Immature natural killer cell (primary cell): ENCODE results near the gene ANKS1B. TPM values are rescaled to one million over a fixed set of nuclear protein-coding genes. Genes with fewer than 3 reads are reported as not detected.
"Not testable (repeated sequence)": the region's sequence is repeated elsewhere in the genome, so short reads cannot be mapped to it uniquely, and the experiment has no call there.

Experiments used
- DNase-seq, 3 donors: peaks; one replicate each; pipeline ENCODE4 v3.0.0; 2022; ENCODE audit warnings: mixed read lengths in 1 of 3
- H3K27ac Mint-ChIP-seq, 6 donors: one replicate each; pipeline ENCODE4 v1.8.0; 2020; ENCODE audit warnings: mixed read lengths in 6 of 6, mild to moderate bottlenecking in 5 of 6, inconsistent platforms in 4 of 6, moderate library complexity in 3 of 6
- H3K27me3 Mint-ChIP-seq, 3 donors: one replicate each; pipeline ENCODE4 v1.8.0; 2020 to 2021; ENCODE audit warnings: low read depth in 3 of 3, mild to moderate bottlenecking in 3 of 3, mixed read lengths in 3 of 3, moderate library complexity in 3 of 3, inconsistent platforms in 1 of 3
- H3K36me3 Mint-ChIP-seq, 3 donors: one replicate each; pipeline ENCODE4 v1.8.0; 2020; ENCODE audit warnings: mixed read lengths in 3 of 3, inconsistent platforms in 2 of 3, mild to moderate bottlenecking in 2 of 3
- H3K4me1 Mint-ChIP-seq, 2 donors: one replicate each; pipeline ENCODE4 v1.8.0; 2020; ENCODE audit warnings: inconsistent platforms in 2 of 2, mild to moderate bottlenecking in 2 of 2, mixed read lengths in 2 of 2, moderate library complexity in 1 of 2
- H3K4me3 Mint-ChIP-seq, 5 donors: one replicate each; pipeline ENCODE4 v1.8.0; 2020; ENCODE audit warnings: mild to moderate bottlenecking in 5 of 5, mixed read lengths in 5 of 5, inconsistent platforms in 3 of 5, moderate library complexity in 3 of 5
- H3K9me3 Mint-ChIP-seq, 6 donors: one replicate each; pipeline ENCODE4 v1.8.0; 2020; ENCODE audit warnings: mild to moderate bottlenecking in 6 of 6, mixed read lengths in 6 of 6, inconsistent platforms in 4 of 6, moderate library complexity in 3 of 6
- polyA plus RNA-seq, 3 donors: library from polyadenylated mRNA; unstranded; fragments of 300-500 nt; fragmentation: Illumina TruSeq; gene quantifications; one replicate each; pipeline ENCODE4 v1.2.3, GENCODE V29; 2021

ANKS1B gene
- polyA plus RNA-seq, 3 donors from 2014 or later, result not detected

DNA sequence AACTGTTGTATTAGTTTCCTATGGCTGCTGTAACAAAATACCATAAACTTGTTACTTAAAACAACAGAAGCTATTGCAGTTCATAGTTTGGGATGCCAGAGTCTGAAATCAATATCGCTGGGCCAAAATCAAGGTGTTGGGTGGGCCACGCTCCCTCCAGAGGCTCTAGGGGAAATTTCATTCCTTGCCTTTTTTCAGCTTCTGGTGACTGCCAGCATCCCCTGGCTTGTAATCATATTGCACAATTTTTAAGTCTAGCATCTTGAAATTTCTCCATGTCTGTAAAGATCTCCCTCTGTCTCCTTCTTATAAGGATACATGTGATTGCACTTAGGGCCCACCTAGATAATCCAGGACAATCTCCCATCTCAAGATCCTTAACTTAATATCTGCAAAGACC is 386.0 kb downstream of the ANKS1B start:
- Mint-ChIP-seq H3K27me3 (no peaks in the 10 kb centered on the region), H3K4me3 (no peak overlapping the region), H3K27ac (no peak overlapping the region), H3K9me3 (peaks cover 6 to 36% (median 9%) of the 10 kb centered on the region in 6 donors), H3K36me3 (no peaks in the 10 kb centered on the region), H3K4me1 (no peaks in the 10 kb centered on the region)
- no peak for DNase-seq

DNA sequence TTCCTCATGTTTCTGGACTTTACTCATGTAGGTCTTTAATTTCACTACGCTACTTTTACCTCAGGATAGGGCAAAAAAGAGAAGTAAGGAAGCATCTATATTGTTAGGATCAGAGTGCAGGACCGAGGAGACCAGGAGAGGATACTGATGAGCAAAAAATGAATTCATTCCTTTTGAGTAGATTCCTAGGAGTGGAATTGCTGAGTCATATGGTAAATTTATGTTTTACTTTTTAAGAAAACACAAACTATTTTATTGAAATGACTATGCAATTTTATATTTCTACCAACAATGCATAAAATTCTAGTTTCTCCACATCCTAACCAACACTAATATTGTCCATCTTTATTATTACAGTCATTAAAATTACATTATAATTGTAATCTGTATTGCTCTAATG is 388.0 kb downstream of the ANKS1B start:
- DNase-seq, result no peak
- Mint-ChIP-seq H3K4me1 (no peaks in the 10 kb centered on the region), H3K9me3 (peaks cover 0 to 32% (median 5%) of the 10 kb centered on the region in 6 donors), H3K27ac (no peak overlapping the region), H3K27me3 (no peaks in the 10 kb centered on the region), H3K4me3 (no peak overlapping the region), H3K36me3 (no peaks in the 10 kb centered on the region)

DNA sequence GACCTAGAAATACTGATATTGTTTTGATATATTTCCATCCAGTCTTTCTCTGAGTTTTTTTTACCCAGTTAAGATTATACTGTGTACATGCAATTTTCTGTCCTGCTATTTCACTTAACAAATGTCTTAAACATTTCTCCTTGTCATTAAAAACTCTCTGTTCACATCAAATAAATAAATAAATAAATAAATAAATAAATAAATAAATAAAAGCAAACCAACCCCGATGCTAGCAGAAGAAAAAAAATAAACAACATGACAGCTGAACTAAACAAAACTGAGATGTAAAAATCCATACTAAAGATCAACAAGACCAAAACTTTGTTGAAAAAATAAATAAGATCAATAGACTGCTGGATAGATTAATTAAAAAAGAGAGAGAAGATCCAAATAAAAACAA is 407.6 kb downstream of the ANKS1B start:
- not testable (repeated sequence) for DNase-seq, H3K27me3 Mint-ChIP-seq, H3K4me1 Mint-ChIP-seq, H3K4me3 Mint-ChIP-seq, H3K27ac Mint-ChIP-seq, H3K36me3 Mint-ChIP-seq
- peaks cover 3 to 37% (median 19%) of the 10 kb centered on the region in 6 donors for H3K9me3 Mint-ChIP-seq

DNA sequence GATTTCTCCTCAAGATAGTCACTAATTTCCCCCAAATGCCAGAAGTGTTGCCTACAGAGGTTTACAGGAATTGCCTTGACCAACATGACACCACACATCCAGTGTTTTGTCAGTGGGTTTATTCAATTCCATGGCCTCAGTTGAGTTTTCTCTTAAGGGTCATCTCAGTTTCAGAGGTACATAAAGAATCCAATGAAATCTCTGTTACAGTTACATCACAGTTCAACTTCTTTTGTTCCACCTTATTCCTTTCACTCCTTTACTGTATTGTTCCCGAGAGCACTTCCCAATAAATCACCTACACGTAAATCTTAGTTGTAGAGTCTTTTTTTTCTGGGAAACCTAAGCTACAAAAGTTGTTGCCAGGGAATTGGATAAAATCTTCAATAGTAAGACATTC is 410.8 kb downstream of the ANKS1B start:
- no peak overlapping the region for H3K4me3 Mint-ChIP-seq
- H3K27ac Mint-ChIP-seq, result no peak overlapping the region
- H3K36me3 Mint-ChIP-seq, result no peaks in the 10 kb centered on the region
- H3K9me3 Mint-ChIP-seq, result peaks cover 7 to 37% (median 20%) of the 10 kb centered on the region in 6 donors
- peaks cover 0 to 3% (median 0%) of the 10 kb centered on the region in 3 donors for H3K27me3 Mint-ChIP-seq
- no peaks in the 10 kb centered on the region for H3K4me1 Mint-ChIP-seq
- no peak for DNase-seq

DNA sequence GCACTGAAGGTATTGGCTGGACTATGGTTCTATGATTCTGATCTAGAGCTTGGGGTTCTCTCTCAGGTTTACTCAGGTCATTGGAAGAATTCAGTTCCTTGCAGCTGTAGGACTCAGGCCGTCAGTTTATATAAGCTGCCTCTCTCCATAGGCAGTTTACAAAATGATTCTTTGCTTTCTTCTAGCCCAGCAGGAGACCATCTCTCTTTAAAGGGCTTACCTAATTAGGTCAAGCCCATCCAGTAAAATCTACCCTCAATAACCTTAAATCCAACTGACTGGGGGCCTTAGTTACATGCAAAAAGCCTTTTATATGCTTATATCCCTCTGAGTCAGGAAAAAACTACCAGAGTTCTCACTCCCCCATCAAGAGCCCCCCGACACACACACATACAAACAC is 417.7 kb downstream of the ANKS1B start:
- Mint-ChIP-seq H3K27ac (no peak overlapping the region), H3K27me3 (peaks cover 0 to 2% (median 0%) of the 10 kb centered on the region in 3 donors), H3K4me1 (no peaks in the 10 kb centered on the region)

DNA sequence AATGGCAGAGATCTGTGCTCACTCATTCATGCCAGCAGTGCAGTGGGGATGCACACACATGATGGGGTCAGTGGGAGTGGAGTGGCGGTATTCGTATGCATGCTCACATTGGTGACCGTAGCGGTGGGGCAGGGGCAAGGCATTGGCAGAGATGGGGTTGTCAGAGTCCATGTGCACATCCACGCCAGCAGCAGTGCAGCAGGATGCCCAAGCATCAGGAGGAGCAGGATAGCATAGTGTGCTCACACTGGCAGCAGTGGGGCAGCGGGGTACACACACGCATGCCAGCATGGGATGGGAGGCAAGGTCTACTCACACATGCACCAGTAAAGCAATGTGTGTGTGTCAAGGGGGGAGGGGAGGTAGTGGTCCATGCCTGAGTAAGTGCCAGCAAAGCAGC is 426.6 kb downstream of the ANKS1B start:
- no peak for DNase-seq
- Mint-ChIP-seq H3K9me3 (peaks cover 5 to 33% (median 16%) of the 10 kb centered on the region in 6 donors), H3K27me3 (peaks cover 0 to 2% (median 0%) of the 10 kb centered on the region in 3 donors), H3K4me3 (no peak overlapping the region), H3K27ac (no peak overlapping the region), H3K36me3 (peaks cover 0 to 6% (median 0%) of the 10 kb centered on the region in 3 donors), H3K4me1 (no peaks in the 10 kb centered on the region)

More for the DNA sequence above, 417.7 kb downstream of the ANKS1B start:
- H3K4me3 Mint-ChIP-seq, result no peak overlapping the region
- peaks cover 8 to 29% (median 12%) of the 10 kb centered on the region in 6 donors for H3K9me3 Mint-ChIP-seq
- no peaks in the 10 kb centered on the region for H3K36me3 Mint-ChIP-seq
- DNase-seq, result no peak

DNA sequence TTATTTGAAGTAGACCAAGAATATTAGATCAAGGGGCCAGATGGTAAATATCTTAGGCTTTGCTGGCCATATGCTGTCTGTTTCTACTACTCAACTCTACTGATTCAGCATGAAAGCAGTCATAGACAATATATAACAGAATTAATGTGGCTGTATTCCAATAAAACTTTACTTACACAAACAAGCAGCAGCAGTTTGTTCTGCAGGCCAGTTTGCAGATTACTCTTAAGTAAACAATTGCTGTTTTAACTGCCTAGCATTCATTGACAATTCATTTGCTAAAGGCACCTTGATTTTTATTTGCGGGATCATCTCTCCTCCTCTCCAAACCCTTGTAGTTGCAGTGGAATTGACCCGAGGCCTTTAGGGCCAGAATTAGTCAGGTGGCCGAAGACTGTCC is 431.3 kb downstream of the ANKS1B start:
- Mint-ChIP-seq H3K9me3 (peaks cover 6 to 44% (median 17%) of the 10 kb centered on the region in 6 donors), H3K27ac (no peak overlapping the region), H3K4me3 (no peak overlapping the region), H3K36me3 (peaks cover 0 to 6% (median 0%) of the 10 kb centered on the region in 3 donors), H3K27me3 (no peaks in the 10 kb centered on the region), H3K4me1 (no peaks in the 10 kb centered on the region)
- DNase-seq, result no peak

DNA sequence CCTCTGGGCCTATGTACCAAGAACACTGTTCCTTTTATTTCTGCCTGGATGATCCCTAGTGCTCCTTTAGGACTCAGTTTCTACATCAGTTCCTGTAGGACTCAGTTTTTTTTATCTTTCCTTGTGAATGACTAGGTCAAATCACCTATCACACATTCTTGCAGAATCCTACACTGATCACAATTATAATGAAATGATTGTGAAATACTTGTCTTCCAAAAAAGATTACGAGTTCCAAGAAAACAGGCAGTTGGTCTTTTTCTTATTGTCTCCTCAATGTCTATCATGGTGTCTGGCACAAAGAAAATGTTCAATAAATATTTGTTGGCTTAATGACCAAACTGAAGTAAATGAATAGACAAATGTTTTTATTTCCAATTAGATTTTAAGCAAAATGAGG is 432.7 kb downstream of the ANKS1B start:
- Mint-ChIP-seq H3K36me3 (peaks cover 0 to 6% (median 0%) of the 10 kb centered on the region in 3 donors), H3K9me3 (peaks cover 4 to 44% (median 17%) of the 10 kb centered on the region in 6 donors)

DNA sequence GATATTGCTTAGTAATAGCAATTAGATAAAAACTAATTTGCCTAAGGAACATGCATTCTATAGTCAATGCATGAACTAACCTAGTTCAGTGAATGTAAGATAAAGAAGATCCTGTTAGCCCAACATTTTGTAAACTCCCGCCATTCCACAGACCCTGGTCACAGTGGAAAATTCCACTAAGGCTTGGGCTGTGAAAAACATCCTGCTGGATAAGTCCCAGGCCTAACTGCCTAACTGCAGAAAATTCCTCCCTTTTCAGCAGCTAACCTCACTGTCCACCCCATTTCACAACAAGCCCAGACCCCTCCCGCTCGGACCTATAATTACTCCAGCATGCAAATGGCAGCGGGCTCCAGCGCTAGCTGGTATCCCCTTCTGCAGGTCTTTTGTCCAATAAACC is 435.1 kb downstream of the ANKS1B start:
- Mint-ChIP-seq H3K9me3 (peaks cover 7 to 34% (median 16%) of the 10 kb centered on the region in 6 donors), H3K36me3 (no peaks in the 10 kb centered on the region), H3K4me3 (no peak overlapping the region), H3K27ac (no peak overlapping the region), H3K4me1 (no peaks in the 10 kb centered on the region), H3K27me3 (no peaks in the 10 kb centered on the region)
- DNase-seq, result no peak

More for the DNA sequence above, 432.7 kb downstream of the ANKS1B start:
- Mint-ChIP-seq H3K27me3 (no peaks in the 10 kb centered on the region), H3K4me1 (no peaks in the 10 kb centered on the region), H3K4me3 (no peak overlapping the region), H3K27ac (no peak overlapping the region)
- no peak for DNase-seq

DNA sequence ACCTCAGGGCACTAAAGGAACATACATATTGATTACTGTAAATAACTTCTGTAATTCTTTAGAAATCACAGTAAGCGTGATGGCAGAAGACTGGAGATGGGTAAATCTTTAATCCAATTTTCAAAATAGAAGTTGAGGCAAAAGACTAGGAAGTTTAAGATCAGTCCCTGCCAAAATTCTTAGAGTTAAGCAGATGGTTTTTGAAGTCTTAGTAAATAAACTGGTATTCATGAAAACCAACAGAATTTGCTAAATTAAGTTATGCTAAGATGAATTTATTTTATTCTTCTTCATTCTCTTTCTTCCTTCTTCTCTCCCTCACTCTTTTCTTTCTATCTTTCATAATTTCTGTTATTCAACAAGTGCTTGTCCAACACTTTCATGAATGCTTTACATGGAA is 435.5 kb downstream of the ANKS1B start:
- Mint-ChIP-seq H3K27me3 (no peaks in the 10 kb centered on the region), H3K9me3 (peaks cover 6 to 32% (median 17%) of the 10 kb centered on the region in 6 donors), H3K4me1 (no peaks in the 10 kb centered on the region), H3K4me3 (no peak overlapping the region), H3K36me3 (no peaks in the 10 kb centered on the region), H3K27ac (no peak overlapping the region)
- no peak for DNase-seq

DNA sequence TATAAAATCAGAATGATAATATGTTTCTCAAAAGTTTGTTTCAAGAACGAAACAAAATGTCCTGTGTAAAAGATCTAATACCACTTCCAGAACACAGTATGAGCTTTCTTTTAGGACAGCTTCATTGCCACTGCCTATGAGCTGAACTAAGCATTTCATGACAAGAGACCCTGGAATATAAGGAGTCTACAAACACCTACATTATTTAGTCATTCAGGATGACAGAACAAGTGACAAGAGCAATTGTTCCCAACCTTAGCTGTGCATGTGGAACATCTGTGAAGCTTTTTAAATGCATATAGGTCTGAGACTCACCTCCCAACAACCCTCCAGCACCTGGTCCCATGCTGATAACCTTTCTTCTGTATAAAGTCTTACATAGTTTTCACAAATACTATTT is 440.3 kb downstream of the ANKS1B start:
- Mint-ChIP-seq H3K4me3 (no peak overlapping the region), H3K27me3 (no peaks in the 10 kb centered on the region), H3K4me1 (no peaks in the 10 kb centered on the region), H3K27ac (no peak overlapping the region), H3K9me3 (peaks cover 5 to 19% (median 12%) of the 10 kb centered on the region in 6 donors), H3K36me3 (no peaks in the 10 kb centered on the region)
- no peak for DNase-seq

DNA sequence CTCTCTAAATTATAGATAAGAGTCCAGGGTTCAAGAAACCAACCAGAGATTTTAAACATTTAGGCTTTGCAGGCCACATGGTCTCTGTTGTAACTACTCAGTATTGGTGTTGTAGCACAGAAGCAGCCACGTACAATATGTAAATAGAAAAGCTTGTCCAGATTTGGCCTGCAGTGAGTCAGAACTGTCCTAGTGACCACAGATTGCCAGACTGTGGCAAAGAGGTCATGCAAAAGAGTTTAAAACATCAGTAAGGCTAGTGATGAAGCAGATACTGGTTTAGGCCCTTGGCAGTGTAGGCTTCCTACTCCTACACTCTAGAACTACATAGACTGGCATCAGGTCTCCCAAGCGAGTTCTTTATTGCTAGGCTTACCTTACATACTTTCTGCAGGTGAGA is 454.8 kb downstream of the ANKS1B start:
- Mint-ChIP-seq H3K27ac (no peak overlapping the region), H3K4me1 (no peaks in the 10 kb centered on the region), H3K4me3 (no peak overlapping the region), H3K27me3 (no peaks in the 10 kb centered on the region), H3K36me3 (no peaks in the 10 kb centered on the region), H3K9me3 (peaks cover 6 to 21% (median 13%) of the 10 kb centered on the region in 6 donors)
- DNase-seq, result no peak

DNA sequence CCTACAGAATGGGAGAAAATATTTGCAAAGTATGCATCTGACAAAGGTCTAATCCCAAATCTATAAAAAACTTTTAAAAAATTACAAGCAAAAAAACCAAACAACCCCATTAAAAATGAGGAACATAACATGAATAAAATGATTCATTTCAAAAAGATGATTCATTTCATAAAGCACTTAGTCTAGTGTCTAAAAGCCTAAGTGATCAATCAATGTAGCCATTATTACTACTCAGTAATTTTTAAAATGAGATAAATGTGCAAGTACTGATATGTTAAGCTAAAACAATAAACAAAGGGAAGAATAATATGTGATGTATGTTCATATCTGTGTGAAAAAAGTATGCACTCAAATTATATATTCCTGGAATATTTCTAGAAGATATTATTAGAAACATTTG is 456.3 kb downstream of the ANKS1B start:
- Mint-ChIP-seq H3K9me3 (peaks cover 8 to 30% (median 15%) of the 10 kb centered on the region in 6 donors), H3K36me3 (no peaks in the 10 kb centered on the region), H3K27ac (no peak overlapping the region), H3K27me3 (no peaks in the 10 kb centered on the region), H3K4me1 (no peaks in the 10 kb centered on the region), H3K4me3 (no peak overlapping the region)
- no peak for DNase-seq

DNA sequence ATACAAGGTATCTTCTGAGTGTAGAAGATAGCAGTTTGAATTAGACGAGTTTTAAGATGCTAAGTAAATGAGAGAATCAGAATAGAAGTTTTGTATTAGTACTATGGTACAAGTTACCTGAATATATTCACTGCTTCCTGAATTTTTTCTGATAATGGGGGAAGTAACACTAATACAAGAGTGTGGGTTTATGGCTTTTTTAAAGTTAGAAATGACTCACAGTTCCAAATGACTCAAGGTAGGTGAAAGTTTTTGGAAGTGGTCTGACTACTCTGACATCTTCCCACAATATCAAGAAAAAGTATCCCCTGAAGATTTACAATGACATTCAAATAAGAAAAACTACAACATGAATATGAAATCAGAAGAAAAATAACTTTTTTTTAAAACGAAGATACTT is 460.9 kb downstream of the ANKS1B start:
- H3K9me3 Mint-ChIP-seq, result peaks cover 14 to 50% (median 24%) of the 10 kb centered on the region in 6 donors
- DNase-seq, result no peak
- H3K27ac Mint-ChIP-seq, result no peak overlapping the region
- H3K4me3 Mint-ChIP-seq, result no peak overlapping the region
- no peaks in the 10 kb centered on the region for H3K36me3 Mint-ChIP-seq
- peaks cover 0 to 3% (median 0%) of the 10 kb centered on the region in 3 donors for H3K27me3 Mint-ChIP-seq
- no peaks in the 10 kb centered on the region for H3K4me1 Mint-ChIP-seq

DNA sequence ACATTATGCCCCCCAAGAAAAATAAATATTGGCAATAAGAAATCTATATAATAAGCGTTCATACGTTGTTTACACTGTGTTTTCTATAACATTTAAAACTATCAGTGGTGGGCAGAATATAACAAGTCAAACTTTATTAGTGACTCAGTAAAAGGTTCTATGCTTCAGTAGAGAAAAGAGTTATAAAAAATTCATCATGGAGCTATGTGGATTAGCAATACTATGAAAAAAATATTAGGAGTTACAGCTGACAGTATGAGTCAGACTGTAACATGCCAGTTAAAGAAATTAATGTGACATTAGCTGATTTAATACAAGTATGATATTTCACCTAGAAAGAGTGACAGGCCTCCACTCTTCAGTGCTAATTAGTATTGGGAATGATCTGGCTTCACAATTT is 462.3 kb downstream of the ANKS1B start:
- Mint-ChIP-seq H3K36me3 (no peaks in the 10 kb centered on the region), H3K9me3 (peaks cover 14 to 49% (median 29%) of the 10 kb centered on the region in 6 donors), H3K27ac (no peak overlapping the region), H3K27me3 (peaks cover 0 to 3% (median 0%) of the 10 kb centered on the region in 3 donors), H3K4me3 (no peak overlapping the region), H3K4me1 (no peaks in the 10 kb centered on the region)
- DNase-seq, result no peak
